ENCODE results near the gene TDRD7.

TDRD7 gene

DNA sequence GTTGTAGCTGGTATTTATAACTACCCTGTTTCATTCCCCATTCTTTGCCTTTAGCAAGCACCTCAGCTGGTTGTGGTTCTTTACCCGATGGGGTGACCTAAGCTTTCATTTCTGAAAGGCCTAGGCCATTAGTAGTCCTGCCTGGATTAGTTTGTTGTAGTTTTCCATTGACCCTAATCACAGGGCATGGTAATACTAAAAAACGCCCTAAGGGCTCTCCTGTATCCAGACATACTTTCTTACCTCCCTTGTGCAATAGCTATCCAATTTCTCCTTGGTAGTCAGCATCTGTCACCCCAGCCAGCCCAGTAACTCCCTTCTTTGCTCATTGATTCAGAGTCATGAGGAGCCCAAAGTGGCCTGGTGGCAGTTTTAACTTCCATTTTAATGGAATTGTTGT lies 113.6 kb downstream of the TDRD7 start:
- in situ Hi-C loops (cut with MboI; ENCODE audit: low sequenced_read_pairs): no loop called here

DNA sequence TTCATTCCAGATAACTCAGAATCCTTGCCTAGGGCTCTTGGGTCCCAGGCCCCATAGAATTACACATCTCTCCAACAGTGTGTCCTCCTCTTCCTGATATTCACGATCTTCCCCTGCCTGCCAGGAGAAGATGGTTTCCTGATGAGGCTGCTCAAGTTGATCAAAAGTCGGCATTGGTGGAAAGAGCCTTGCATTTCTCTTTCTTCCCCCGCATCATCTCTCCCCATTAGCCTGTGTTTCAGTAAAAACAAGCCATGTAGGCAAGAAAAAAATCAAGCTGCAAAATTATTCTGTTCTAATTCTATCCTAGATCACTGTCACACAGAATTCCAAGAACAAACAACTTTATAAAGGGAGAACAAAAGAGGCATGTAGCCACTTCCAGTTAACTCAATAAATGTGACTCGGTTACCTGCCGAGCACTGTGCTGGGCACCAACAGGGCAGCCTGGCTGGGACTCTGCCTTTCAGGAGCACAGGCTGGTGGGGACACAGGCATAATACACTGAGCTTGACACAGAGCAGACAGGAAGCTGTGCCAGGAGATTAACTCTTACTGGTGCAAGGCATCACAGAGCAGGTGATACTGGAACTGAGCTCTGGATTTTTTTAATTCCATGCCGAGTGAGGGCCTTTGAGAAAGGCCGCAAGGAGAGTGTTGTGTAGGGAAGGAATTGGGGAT lies 115.1 kb downstream of the TDRD7 start:
- in situ Hi-C loops (cut with MboI; ENCODE audit: low sequenced_read_pairs): no loop called here

DNA sequence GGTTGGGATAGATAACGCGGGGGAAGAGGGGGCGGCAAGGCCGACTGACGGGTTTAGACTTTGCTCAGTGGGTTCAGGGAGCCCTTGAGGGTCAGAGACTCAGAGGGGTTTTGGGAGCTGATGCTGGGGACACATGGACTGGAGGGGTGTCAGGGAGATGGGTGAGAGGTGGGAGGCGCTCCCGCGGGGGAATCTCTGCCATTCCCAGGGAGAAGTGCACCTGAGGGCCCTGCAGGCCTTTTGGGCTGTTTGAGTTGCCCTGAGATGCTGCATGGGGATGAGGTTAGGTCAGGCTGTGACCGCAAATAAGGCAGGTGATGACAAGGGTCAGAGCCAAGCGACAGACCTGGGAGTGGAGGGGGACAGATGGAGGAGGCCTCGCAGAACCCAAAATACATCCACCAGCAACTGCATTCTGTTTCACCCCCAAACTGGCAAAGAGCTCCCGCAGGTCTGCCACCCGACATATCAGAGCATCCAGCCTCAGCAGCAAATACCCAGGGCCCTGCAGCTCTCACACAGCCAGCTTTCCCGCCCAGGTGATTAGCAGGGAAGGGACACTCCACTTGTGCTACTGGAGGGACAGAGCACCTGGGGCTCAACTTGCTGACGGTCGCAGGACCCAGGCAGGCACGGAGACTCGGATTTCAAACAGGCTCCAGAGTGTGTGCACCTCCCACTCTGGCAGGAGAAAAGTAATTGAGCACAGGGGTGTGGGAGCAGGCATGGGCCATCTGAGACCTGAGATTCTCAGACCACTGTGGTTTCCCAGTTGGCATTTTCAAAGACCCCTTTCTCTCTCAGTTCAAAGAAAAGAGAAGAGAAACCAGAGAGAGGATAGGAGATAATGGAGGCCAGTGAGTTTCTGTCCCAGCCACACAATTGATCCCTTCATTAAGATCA lies 116.0 kb downstream of the TDRD7 start:
- in situ Hi-C loops (cut with MboI; ENCODE audit: low sequenced_read_pairs): no loop called here

DNA sequence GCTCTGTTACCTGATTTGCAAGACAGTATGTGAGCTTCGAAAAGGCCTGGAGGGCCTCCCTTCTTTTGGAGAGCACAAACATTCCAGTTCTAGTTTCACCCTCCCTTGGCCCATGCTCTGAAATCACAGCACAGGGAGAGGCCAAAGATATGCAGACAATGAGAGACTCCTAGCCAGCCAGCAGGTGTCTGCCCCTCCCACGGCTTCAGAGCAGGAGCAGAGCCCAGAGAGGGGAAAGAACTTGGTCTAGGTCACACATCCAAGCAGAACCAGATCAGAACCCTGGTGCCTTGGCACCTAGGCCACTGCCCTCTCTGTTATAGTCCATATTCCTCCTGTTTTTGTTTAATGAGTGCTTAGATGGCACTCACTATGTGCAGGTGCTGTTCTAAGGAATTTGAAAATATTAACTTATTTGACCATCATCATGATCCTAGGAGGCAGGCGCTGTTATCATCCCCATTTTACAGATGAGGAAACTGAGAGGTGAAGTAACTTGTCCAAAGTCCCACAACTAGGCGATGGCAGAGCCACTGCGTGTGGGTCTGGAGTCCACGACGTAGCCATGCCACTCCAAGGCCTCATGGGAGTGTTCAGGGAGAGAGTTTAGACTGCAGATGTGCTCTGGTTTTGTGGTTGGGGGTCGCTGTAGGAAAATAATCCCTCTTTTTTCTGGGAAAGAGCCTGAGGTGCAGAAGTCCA lies 116.8 kb downstream of the TDRD7 start:
- in situ Hi-C loops (cut with MboI; ENCODE audit: low sequenced_read_pairs): no loop called here

DNA sequence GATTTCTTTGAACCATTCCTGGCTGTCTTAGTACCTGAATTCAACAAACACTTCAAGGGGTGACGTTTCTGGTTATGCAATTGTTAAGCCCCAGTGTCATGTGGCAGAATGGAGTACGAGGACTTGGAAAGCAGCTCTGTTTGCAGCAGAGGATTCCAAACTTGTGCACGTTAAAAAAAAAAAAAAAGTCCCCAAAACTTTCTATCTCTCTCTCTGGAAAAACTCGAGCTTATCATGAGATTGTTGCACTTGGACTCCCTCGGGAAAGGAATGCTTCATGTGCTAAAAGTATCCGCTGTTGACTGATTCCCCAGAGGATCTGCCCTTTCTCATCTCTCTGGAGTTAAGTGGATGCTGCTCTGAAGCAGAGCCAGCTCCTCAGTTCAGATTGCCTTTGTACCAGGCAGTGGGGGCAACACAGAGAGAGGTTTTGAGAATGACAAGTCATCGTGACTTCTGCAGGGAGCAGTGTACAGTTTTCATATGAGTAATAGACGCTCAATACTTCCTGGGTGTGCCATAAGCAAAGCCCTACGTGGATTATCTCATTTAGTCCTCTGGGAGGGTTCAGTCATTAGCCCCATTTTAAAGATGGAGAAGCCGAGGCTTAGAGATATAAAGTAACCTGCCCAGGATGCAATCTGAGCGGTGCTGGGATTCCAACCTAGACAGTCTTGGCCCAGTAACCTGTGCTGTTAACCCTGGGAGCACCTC lies 117.6 kb downstream of the TDRD7 start:
- in situ Hi-C loops (cut with MboI; ENCODE audit: low sequenced_read_pairs): no loop called here

DNA sequence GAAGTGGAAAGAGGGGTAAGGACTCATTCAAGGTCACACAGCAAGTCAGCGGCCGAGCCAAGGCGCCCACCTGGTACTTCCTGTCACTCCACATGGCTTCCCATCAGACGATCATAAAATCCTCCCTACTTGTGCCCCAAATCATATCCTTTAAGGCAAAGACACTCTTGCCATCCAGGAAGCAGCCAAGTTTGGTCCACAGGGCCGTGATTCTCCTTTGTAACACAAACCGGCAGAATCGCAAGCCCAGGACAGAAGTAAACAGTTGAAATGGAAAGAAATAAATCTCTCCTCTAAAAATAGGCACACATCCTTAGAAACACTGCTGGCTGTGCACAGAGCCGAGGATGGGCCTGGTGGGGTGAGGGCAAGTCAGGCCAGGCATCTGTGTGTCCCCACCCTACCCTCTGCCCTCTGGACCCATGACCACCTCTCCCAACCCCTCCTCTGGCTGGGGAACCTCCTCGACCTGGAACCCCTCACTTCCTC lies 120.0 kb downstream of the TDRD7 start:
- in situ Hi-C loops (cut with MboI; ENCODE audit: low sequenced_read_pairs): no loop called here

DNA sequence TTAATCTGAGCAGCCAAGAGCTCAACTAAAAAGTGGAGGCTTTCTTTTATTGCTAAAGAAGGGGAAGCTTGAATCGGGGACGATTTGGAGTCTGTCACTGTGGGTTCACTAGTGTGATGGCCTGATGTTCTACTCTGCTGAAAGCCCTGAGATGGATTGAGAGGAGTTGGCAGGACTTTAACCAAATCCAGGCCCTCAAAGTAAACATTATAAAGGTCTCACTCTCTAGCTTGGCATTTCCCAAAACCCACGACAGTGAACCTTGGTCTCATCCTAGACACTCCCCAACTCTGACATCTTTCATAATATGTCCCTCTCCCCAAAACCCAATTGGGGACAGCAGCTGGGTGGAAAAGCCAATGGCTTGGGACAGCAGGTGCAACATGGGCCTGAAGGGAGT lies 122.3 kb downstream of the TDRD7 start:
- in situ Hi-C loops (cut with MboI; ENCODE audit: low sequenced_read_pairs): no loop called here

DNA sequence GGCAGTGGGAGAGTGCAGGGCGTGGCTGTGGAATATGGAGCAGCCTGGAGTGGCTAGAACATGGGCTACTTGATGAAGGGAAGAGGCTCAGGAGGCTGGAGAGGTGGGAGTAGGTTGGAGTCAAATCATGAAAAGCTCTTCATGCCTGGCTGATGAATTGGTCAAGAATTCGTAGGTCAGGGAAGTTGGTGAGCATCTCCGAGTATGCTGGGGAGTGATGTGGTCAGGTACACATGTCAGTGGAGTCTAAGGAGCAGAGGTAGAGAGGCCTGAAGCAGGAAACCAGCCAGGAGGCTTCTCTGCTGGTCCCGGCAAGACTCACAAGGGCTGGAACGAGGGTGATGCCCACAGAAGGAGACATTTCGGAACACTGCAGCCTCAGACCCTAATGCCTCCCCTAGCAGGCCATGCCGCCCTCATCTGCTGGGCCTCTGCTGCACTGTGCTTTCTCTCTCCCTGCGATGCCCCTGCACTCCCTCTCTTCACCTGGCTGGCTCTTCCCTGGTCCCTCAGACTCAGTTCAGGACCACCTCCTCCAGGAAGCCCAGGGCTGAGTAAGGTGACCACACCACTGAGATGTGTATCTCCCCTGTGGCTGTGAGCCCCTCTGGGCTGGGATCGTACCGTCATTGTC lies 123.2 kb downstream of the TDRD7 start:
- in situ Hi-C loops (cut with MboI; ENCODE audit: low sequenced_read_pairs): no loop called here

DNA sequence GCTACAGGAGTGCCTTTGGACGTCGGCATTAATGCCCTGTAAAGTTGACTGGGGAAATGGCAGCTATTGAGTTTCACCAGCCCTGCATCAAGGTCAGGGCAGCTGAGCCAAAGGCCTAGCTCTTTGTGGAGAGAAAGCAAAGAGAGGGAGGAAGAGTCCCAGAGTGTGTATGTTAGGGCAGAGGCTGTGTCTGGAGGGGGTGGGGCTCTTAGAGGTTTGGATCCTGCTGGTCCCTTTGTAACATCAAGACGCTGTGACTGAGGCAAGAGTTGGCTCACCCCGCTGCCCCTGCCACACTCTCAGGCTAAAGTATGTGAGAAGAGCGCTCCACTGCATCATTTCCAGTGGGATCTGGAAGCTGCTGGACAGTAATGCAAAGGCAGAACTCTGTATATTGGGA lies 123.9 kb downstream of the TDRD7 start:
- in situ Hi-C loops (cut with MboI; ENCODE audit: low sequenced_read_pairs): no loop called here

DNA sequence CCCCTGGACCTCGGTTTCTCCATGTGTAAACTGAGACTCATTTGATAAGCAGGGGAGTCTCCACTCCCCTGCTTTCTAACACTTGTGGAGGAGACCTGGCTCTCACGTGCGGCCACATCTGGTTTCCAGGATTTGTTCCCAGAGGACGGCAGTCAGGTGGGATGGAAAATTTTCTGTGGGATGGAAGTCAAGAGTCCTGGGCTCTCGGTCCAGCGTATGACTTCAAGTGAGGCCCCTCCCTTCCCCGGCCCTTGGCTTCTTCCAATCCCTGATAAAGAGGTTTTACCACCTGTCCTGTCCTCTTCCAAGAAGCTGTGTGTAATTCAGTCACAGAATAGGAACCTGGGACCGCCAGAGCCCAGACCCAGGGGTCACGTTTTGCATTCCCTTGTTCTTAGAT lies 124.6 kb downstream of the TDRD7 start:
- in situ Hi-C loops (cut with MboI; ENCODE audit: low sequenced_read_pairs): no loop called here

DNA sequence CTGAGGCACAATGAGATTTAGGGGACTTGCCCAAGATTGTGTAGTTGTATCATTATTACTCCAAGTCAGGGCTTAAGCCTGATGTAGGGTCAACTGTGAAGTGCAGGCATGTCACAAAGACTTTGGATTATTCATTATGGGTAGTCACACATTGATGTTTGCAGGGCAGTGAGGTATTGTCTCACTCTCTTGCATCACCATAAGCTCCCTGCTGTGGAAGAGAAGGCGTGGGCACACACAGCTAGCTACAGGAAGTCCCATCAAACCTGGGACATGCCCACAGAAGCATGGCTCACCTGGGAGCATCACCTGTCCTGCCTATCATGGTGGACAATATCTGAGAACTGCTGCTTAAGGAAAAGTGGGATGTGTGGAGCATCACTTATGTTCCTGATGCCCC lies 131.7 kb downstream of the TDRD7 start:
- in situ Hi-C loops (cut with MboI; ENCODE audit: low sequenced_read_pairs): no loop called here

DNA sequence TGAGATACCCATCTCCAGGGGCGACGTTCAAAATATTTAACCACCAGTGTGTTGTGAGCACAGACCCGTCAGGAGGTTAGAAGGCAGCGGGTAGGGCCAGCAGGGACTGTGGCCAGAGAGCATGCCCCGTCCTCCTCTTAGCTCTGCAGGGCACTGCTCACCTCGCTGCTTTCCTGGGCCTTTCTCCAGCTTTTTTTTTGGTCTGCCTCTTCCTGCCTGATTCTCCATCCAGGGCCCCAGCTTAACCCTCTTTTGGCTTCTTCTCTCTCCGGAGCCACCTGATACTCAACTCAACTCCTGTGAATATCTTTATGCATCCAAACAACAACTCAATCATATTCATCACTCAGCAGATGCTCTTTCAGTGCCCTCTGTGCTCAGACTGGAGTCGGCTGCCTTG lies 133.6 kb downstream of the TDRD7 start:
- in situ Hi-C loops (cut with MboI; ENCODE audit: low sequenced_read_pairs): no loop called here

All from hTERT RPE-1 (cell line).